Measurements from ENCODE around the gene CYTH1. TPM values are rescaled to one million over a fixed set of nuclear protein-coding genes. Genes with fewer than 3 reads are reported as not detected.

The CYTH1 gene
- total and polyA plus RNA-seq, 12 donors: 26.0 to 141 (median 46.2) TPM

DNA sequence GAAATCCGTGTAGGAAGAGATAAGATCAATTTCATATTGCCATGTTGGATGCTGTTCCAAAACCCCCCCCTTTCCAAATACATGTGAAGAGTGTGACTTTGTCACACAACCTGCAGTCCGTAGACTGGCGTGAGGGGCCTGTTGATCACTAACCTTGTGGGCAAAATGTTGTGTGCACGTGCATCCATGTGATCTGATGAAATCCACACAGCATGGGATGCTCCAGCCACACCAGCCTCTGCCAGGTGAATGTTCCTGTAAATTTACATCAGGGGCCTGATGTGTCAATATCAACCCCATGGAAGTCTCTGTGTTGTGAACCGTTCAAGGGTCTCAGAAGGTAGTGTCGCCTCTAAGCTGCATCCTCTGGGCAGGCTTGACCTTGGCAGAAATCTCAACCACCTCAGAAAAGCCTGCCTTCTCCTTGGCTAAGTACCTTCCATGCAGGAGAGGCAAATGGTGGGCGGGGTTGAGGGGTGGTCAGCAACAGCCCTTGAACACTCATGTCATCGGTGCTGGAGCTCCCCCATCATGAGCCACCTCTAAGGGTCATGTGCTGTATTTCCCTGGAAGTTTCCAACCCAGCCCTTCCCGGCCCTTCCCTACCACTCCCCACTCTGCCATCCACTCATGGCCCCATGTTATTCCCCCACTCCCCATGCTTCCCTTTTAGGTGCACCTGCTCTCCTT is 126.7 kb downstream of the CYTH1 start:
- no peak overlapping the region for H3K27ac ChIP-seq
- no peak for DNase-seq
- H3K27me3 ChIP-seq: no peaks in the 10 kb centered on the region
- H3K4me1 ChIP-seq (replicated peaks in 1 of 2): no peaks in the 10 kb centered on the region
- intact Hi-C loops (cut with DNase I): no loop called here
- H3K9me3 ChIP-seq (replicated peaks in 1 of 3): no peaks in the 10 kb centered on the region
- WGBS, 4 donors: 87 to 91% (median 89%) methylated on average over 8 to 9 of the region's 9 CpGs
- no peak overlapping the region for H3K4me3 ChIP-seq
- TF ChIP-seq CTCF (IDR thresholded peaks at IDR 0.05): no peak
- TF ChIP-seq POLR2A (IDR thresholded peaks at IDR 0.05): no peak
- H3K36me3 ChIP-seq (replicated peaks in 1 of 2): no peaks in the 10 kb centered on the region

GRCh38 chr17:78654325-78654724 is 127.7 kb downstream of the CYTH1 start:
- Histone ChIP-seq H3K27ac (no peak overlapping the region), H3K27me3 (no peaks in the 10 kb centered on the region), H3K36me3 (replicated peaks in 1 of 2) (no peaks in the 10 kb centered on the region), H3K9me3 (replicated peaks in 1 of 3) (no peaks in the 10 kb centered on the region), H3K4me3 (no peak overlapping the region), H3K4me1 (replicated peaks in 1 of 2) (no peaks in the 10 kb centered on the region)
- WGBS, 4 donors: 72 to 83% (median 78%) methylated on average over 2 of the region's 2 CpGs
- DNase-seq: no peak
- intact Hi-C loops (cut with DNase I): no loop called here
- TF ChIP-seq CTCF (IDR thresholded peaks at IDR 0.05): no peak
- no peak for TF ChIP-seq POLR2A (IDR thresholded peaks at IDR 0.05)

DNA sequence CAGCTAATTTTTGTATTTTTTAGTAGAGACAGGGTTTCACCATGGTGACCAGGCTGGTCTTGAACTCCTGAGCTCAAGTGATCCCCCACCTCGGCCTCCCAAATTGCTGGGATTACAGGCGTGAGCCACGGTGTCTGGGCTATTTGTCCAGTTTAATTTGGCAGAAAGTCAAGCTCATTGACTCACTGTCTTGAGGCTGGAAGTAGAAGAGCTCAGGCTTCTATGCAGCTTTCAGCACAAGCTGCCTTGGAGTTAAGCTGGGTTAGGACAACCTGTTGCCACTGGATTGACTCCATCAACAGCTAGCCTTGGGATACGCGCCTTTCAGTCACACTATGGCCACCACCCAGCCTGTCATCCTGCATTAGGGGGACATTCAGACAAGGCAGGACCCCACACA is 128.7 kb downstream of the CYTH1 start:
- Histone ChIP-seq H3K27ac (no peak overlapping the region), H3K9me3 (replicated peaks in 1 of 3) (no peaks in the 10 kb centered on the region)

GRCh38 chr17:78652913-78653312 is 129.2 kb downstream of the CYTH1 start:
- TF ChIP-seq CTCF (IDR thresholded peaks at IDR 0.05): no peak
- Histone ChIP-seq H3K27ac (no peak overlapping the region), H3K36me3 (replicated peaks in 1 of 2) (no peaks in the 10 kb centered on the region), H3K4me3 (no peak overlapping the region), H3K27me3 (no peaks in the 10 kb centered on the region), H3K9me3 (replicated peaks in 1 of 3) (no peaks in the 10 kb centered on the region), H3K4me1 (replicated peaks in 1 of 2) (no peaks in the 10 kb centered on the region)
- intact Hi-C loops (cut with DNase I): no loop called here
- WGBS, 4 donors: 76 to 90% (median 84%) methylated on average over 11 of the region's 11 CpGs
- peak in 2 of 7 donors; percentile 49 to 62 for DNase-seq

More for the DNA sequence above, 128.7 kb downstream of the CYTH1 start:
- H3K4me3 ChIP-seq: no peak overlapping the region
- no peaks in the 10 kb centered on the region for H3K4me1 ChIP-seq (replicated peaks in 1 of 2)
- WGBS, 4 donors: 44 to 58% (median 55%) methylated on average over 5 of the region's 5 CpGs
- TF ChIP-seq CTCF (IDR thresholded peaks at IDR 0.05) (no peak), POLR2A (IDR thresholded peaks at IDR 0.05) (no peak)
- no peaks in the 10 kb centered on the region for H3K36me3 ChIP-seq (replicated peaks in 1 of 2)
- intact Hi-C loops (cut with DNase I): no loop called here
- H3K27me3 ChIP-seq: no peaks in the 10 kb centered on the region
- peak in 1 of 7 donors; percentile 14 for DNase-seq

Measured in adrenal gland (tissue), 12 donors.